Measurements from ENCODE around the gene XPO6.

Gene XPO6

DNA sequence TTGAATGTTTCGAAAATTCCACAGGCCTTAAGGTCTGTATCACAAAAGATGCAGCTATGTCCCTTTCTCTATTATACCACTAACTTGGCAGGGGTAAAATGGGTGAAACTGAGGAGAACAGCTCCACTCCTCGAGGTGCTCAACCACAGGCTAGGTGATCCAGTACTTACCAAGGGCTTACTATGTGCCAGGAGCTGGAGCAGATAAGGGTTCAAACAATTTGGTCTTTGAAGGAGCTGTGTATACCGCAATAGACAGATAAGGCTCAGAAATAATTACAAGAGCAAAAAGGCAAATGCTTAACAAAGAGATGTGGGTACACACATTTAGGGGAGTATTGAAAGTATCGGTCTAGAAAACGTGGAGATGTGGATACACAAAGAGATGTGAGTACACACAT is 1.5 kb downstream of the XPO6 start:
- DNase-seq = no peak

- DNase-seq = no peak
These were observed 2.9 kb downstream of the XPO6 start for GRCh38 chr16:28208824-28209223.

DNA sequence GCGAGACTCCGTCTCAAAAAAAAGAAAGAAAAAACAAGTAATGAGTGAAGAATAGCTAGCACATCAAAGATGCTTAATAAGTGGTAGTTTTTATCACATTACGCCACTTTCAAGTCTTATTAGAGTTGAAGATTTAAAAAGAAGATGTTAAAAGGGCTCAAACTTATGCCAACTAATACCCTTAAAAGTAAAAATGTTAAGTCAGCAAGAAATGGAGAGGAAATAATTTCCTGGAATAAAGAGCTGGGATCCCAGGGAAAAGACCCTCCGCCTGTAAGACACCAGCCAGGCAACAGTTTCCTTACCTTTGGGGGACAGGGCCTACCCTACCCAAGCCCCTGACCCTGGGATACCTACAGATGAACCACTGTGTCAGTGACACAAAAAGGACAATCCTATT is 3.6 kb downstream of the XPO6 start:
- no peak for DNase-seq

GRCh38 chr16:28207399-28207798 is 4.4 kb downstream of the XPO6 start:
- no peak for DNase-seq

- no peak for DNase-seq
These were observed 5.8 kb downstream of the XPO6 start for GRCh38 chr16:28205974-28206373.

GRCh38 chr16:28205117-28205899 is 6.5 kb downstream of the XPO6 start:
- DNase-seq = no peak

GRCh38 chr16:28204622-28205021 is 7.1 kb downstream of the XPO6 start:
- DNase-seq = no peak

GRCh38 chr16:28204204-28204603 is 7.6 kb downstream of the XPO6 start:
- no peak for DNase-seq

- no peak for DNase-seq
These were observed 9.5 kb downstream of the XPO6 start for GRCh38 chr16:28202147-28202746.

DNA sequence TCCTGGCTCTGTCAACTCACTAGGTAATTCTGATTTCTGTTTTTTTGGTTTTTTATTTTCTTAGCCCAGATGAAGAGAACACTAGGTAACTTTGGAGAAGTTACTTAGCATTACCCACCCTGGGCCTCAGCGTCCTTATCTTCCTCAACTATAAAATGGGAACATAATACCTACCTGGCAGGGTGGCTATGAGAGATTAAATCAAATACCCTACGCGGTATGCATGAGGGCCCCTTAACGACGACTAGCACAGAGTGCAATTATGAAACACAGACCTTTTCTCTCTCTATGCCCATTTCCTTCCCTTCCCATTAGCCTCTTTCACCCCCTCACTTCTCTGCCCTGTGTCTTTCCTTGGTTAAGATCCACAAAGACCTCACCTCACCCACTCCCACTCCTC is 11.1 kb downstream of the XPO6 start:
- no peak for DNase-seq

GRCh38 chr16:28196387-28196987 is 15.3 kb downstream of the XPO6 start:
- no peak for DNase-seq

DNA sequence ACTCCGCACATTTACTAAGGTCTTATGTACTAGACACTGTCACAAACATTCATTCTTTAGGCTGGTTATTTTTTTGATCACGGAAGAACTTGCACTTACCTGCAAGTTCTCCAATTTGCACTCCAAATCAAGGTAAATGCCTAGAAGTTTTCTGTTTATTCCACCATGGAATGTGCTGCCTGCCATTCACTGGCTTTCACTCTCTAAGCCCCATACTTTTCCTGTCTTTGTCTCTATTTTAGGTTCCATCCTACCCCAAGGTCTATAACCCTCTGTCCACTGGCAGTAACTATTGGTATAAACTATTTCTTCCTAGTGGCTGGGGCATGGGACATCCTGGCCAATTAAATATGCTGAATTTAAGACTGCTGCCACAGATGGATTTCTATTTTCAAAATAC is 15.9 kb downstream of the XPO6 start:
- DNase-seq = no peak

DNA sequence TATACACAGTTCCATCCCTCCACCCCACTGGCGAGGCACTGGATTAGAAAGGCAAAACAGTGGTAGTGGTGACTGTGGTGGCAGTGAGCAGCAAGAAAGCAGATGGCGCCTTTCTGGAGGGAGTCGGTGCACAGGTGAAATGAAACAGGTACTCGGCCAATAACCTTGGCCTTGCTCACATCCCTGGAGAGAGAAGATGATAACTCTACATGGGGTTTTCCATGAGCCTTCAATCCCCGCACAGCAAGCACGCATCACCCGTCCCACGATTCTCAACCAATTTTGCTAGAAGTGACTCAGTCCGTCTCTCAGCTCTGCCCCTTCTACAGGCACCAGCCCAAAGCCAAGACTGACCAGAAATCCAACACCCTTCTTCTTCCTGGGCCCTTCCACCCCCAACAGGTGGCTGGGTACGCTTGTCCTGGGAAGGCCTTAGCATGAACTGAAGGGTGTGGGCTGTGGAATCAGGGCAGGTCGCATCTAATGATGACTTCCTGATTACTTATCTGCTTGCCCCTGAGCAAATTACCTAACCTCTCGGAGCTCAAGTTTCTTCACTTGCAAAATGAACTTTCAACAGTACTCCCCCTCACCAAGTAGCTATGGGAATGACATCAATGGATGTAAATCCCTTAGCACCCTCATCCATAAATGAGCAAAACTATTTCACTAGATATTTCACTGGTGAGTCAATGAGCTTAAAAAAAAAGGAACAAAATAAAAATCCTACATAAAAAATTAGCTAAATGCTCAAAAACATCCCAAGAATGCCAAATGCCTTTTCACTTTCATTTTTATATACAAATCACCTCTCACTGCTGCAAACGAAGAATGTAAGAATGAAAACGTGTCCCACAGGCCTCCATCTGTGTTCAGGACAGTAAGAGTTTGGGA is 18.0 kb downstream of the XPO6 start:
- DNase-seq = no peak

GRCh38 chr16:28192806-28193529 is 18.8 kb downstream of the XPO6 start:
- DNase-seq = no peak

DNA sequence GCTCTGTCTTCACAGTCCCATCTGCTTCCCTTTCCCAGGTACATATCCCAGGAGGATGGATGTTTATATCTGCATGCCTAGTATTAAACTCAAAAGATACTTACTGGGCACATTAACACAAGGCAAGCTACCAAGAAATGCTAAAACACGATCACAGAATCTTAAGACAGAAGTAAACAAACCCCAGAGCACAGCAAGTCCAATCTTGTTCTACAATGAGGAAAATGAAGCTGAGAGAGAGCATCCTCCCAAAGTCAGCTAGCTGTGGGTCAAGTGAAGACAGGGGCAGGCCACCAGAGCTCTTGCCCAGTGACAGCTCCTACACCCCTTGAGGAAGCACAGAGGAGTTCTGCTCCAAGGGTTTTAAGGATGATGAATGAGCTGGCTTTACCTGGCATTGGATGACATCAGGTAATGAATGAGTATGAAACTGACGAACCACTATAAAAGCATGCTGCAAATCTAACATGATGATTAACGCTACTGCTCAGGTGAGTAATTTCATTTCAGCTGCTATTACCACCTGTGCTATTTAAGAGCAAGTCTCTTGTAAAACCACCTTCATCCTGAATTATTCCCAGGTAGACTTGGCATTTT is 20.3 kb downstream of the XPO6 start:
- DNase-seq = no peak

GRCh38 chr16:28189245-28189644 is 22.5 kb downstream of the XPO6 start:
- DNase-seq = no peak

- no peak for DNase-seq
These were observed 23.5 kb downstream of the XPO6 start for GRCh38 chr16:28188085-28188916.

- DNase-seq = no peak
These were observed 24.2 kb downstream of the XPO6 start for GRCh38 chr16:28187595-28188004.

GRCh38 chr16:28186752-28187151 is 25.0 kb downstream of the XPO6 start:
- no peak for DNase-seq

DNA sequence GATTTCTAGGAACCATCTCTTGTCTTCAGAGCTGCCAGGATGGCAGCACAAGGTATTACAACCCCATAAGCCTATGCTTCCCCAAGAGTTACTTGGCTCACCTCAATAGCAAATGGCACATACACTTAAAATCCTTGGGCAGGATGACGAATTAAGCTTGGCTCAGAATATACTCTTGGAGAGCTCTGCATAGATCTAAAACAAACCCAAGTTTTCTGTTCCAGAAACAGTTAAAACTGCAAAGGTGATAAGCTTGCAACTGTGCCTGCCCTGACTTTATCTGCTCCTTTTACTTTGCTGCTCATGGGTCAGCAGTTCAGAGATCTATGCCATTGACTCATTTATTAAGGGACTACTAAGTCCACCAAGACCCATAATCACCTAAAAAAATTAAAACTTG is 26.1 kb downstream of the XPO6 start:
- no peak for DNase-seq

DNA sequence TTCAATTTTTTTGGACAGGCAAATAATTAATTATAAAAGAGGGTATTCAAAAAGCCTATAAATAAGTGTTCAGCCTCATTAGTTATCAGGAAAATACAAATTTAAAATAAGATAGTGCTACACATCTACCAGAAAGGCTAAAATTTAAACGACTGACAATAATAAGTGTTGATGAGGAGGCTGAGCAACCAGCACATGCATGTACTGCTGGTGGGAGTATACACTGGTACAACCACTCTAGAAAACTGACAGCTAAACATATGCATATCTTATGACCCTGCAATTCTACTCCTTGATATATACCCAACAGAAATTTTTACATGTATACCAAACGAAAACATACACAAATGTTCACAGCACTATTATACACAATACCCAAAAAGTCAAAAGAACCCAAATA is 27.1 kb downstream of the XPO6 start:
- no peak for DNase-seq
